Esophagus muscularis mucosa (tissue), 3 donors: ENCODE data around the gene MAPK14.

ENCODE experiments used
- POLR2A ChIP-seq: fragments of 450-650 bp; IDR thresholded peaks from one replicate; pipeline ENCODE4 v1.6.1; 2017; ENCODE audit warnings: antibody characterized with exemption, moderate library complexity, mild to moderate bottlenecking, low read depth
- TF ChIP-seq, protein P1 (sequence below), 3 experiments: fragments of 200-600 bp in 2 of 3; fragments of 450-650 bp in 1 of 3; sonication (generic) in 2 of 3; IDR thresholded peaks; one replicate each; pipeline ENCODE4 v1.5.1; 2017 to 2019; ENCODE audit warnings: antibody characterized with exemption in 3 of 3, mild to moderate bottlenecking in 2 of 3, moderate library complexity in 1 of 3

DNA sequence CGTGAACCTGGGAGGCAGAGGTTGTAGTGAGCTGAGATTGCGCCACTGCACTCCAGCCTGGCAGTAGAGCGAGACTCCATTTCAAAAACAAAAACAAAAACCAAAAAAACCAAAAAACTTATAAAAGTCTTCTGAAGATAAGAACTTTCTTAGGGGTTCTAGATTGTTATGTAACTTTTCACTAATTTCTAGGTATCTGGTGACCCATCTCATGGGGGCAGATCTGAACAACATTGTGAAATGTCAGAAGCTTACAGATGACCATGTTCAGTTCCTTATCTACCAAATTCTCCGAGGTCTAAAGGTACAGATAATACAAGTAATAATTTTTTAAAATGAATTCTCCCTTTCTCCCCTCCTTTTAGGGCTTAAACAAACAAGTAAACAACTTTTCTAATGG lies 45.1 kb downstream of the MAPK14 start:
- TF ChIP-seq, protein P1, sequence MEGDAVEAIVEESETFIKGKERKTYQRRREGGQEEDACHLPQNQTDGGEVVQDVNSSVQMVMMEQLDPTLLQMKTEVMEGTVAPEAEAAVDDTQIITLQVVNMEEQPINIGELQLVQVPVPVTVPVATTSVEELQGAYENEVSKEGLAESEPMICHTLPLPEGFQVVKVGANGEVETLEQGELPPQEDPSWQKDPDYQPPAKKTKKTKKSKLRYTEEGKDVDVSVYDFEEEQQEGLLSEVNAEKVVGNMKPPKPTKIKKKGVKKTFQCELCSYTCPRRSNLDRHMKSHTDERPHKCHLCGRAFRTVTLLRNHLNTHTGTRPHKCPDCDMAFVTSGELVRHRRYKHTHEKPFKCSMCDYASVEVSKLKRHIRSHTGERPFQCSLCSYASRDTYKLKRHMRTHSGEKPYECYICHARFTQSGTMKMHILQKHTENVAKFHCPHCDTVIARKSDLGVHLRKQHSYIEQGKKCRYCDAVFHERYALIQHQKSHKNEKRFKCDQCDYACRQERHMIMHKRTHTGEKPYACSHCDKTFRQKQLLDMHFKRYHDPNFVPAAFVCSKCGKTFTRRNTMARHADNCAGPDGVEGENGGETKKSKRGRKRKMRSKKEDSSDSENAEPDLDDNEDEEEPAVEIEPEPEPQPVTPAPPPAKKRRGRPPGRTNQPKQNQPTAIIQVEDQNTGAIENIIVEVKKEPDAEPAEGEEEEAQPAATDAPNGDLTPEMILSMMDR (IDR thresholded peaks at IDR 0.05): no peak
- TF ChIP-seq POLR2A: no peak
